Stimulated activated CD8-positive, alpha-beta memory T cell treated with anti-CD3 and anti-CD28 coated beads, Interleukin-7, amount 100 ng/mL, for 4 hours (primary cell): ENCODE results near the gene PRLH.
A peak's percentile ranks its signal among the peaks of the same experiment; 100 is the strongest.
"Not testable (repeated sequence)": the region's sequence is repeated elsewhere in the genome, so short reads cannot be mapped to it uniquely, and the experiment has no call there.

Source experiments
- DNase-seq, 2 donors: peaks; one replicate each; pipeline ENCODE4 v3.0.0-alpha.2; 2020; ENCODE audit warnings: low read depth in 2 of 2

The PRLH gene

GRCh38 chr2:237600205-237600846 is 34.0 kb downstream of the PRLH start:
- no peak for DNase-seq

DNA sequence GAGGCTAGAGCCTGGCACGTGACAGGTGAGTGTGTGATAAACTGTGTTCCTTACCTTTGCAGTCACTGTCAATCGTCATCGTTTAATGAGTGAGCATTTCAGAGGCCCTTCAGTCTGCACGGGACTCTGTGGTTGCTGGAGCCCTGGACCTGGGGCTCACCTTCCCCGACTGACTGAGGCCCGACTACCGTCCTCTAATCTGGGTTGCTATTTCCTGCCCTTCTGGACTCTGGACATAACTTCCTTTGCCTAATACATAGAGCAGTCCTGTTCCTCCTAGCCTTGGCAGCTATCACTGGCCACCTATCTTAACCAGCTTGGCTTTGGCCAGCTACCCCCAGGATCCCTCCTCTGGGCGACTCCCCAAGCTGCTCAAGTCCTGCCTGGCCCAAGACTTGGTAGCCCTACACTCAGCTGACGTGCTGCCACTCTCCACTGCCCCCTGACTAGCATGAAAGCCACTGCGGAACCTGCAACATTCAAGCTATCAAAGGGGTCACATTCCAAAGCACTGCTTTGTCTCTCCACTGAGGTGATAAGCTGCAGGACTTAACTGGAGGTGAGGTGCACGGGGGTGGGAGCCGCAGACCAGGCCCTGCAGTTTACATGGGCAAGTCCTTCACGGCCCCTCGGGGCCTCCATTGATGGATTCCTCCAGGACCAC is 35.2 kb downstream of the PRLH start:
- no peak for DNase-seq

DNA sequence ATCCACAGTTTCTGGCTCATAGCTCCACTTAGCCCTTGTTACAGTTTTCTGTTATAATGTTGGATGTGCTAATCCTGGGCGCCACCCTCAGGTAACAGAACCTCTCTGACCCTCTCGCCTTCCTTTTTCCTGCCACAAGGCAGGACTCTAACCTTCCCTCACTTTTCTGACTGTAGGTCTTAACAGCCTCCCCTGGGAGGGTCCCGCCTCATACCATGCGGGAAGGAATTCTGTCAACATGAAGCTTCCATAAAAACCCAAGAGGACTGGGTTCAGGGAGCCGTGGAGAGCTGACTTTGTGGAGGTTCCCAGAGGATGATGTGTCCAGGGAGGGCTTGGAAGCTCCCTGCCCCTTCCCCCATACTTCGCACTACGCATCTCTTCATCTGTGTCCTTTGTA is 36.0 kb downstream of the PRLH start:
- no peak for DNase-seq

DNA sequence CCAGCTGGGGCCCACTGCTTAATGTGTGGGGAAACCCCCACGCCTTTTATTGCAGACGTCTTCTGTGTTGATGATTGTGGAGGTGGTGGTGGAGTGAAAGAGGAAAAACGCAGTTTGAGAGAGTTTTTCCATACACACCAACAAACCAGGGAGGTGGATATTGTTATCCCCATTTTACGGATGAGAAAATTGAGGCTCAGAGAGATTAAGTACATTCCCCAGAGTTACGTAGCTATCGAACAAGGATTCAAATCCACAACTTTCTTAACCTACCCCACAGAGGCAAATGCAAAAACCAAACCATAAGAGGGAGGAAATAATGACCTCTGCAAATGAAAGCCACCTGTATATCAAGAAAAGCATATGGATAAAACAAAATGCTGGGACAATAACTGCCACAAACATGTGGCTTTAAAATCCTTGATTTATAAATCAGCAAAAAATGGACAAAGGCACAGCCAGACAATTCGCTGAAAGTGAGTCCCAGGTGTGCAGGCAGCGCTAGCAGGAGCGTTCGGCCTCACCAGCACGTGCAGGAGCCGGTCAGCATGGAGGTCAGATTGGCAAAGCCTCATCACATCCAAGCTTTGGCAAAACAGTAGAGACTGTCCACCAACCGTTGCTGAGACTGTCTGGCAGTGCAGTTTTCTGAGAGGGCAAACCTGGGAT is 36.8 kb downstream of the PRLH start:
- DNase-seq: no peak

DNA sequence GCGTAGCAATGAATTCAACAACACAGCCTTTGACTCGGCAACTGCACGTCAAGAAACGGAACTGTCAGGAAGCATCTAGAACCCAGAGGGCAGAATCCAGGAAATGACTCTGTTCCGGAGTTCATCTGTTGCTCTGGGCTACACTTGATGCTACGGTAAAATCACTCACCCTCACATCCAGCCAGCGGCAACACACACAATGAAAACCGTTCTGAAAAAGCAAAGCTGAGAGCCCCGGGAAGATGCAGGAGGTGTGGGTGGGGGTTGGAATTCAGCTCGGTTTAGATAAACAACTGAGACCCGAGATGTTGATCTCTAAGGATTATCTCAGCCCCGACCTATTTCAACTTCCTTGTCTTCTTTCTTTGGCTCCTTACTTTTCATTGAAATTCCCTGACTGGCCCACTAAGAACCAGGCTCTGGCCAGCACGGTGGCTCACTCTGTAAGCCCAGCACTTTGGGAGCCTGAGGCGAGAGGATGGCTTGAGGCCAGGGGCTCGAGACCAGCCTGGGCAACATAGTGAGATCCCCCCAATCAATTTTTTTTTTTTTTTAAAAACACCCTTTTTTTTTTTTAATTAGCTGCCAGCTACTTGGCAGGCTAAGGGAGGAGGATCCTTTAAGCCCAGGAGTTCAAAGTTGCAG is 37.5 kb downstream of the PRLH start:
- peak; percentile 23 to 38 for DNase-seq

- DNase-seq: no peak
Measured at GRCh38 chr2:237604391-237604790, 38.0 kb downstream of the PRLH start.

- DNase-seq: no peak
Measured at GRCh38 chr2:237604960-237605359, 38.6 kb downstream of the PRLH start.

- not testable (repeated sequence) for DNase-seq
Measured at GRCh38 chr2:237606522-237606921, 40.1 kb downstream of the PRLH start.

DNA sequence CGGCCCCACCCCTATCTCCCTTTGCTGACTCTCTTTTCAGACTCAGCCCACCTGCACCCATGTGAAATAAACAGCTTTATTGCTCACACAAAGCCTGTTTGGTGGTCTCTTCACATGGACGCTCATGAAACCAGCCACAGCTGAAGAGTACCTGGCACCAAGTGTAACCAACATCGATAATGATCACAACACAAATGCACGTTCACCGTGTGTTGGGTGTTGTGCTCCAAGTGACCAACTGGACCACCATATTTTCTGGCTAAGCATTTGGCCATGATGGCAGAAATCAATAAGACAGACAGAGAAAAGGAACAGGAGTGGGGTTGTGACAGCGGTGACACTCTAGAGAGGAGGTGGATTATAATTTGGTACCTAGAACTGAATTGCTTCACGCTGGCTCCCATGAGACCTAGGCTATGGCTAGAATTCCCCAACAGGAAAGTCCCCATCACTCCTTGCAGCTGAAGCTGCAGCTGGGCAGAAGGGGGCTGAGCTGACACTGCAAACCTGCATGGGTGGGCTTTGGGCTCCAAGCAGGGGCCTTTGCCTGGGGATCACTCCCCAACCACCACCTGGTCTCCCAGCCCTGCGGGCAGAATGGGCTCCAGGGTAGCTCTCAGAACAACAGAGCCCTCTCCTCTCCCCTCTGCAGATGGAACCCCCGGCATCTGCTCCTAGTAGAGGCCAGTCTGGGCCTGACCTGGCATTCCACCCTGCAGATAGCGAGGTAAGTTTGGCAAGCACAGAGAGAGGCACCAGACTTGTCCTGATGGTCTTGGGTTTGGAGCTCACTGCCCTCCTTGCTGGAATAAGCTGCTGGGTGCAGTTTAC is 46.4 kb downstream of the PRLH start:
- no peak for DNase-seq

- DNase-seq: no peak
Measured at GRCh38 chr2:237613679-237614078, 47.3 kb downstream of the PRLH start.

- no peak for DNase-seq
Measured at GRCh38 chr2:237614151-237614720, 47.9 kb downstream of the PRLH start.

DNA sequence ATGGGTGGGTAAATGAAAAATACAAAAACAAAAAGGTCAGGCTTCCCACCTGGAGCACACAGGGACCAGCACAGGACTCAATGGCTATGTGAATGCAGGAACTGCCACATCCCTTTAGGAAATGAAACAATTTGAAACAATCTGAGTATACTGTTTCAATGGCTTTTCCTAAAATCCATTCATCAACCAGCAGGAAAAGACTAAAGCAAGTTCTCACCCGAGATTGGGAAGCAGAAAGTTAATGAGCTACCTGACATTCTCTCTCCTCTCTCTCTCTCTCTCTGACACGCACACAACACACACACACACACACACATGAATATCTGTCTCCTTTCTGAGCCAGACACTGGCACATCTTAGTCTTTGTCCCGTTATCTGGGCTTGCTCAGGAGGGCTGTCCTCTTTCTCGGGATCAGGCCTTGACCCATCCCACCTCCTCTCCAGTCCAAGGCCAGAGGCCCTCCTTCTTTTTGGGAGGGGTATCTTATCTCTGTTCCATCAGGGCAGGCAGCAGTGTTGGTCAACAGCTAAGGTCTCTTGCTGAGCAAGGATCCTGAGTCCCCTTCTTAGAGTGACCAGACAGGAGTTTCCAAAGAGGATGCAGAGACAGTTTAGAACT is 49.4 kb downstream of the PRLH start:
- no peak for DNase-seq

DNA sequence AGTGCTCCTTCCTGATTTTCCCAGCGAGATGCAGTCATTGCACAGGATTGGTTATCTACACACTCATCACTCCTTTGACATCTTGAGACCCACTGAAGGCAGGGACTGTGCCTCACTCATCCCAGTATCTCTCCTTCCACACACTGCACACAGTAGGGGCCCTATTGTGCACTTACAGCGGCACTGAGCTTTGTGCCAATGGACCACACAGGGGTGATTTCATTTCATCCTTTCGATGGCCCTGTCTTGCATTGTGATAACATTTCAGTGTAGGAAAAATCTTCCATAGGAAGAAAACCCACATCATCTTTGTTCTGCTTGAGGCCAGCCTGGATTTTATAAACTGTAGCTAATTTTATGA is 50.0 kb downstream of the PRLH start:
- no peak for DNase-seq
